NCI-H524 (cell line): ENCODE results near the gene RTTN.
"Not testable (repeated sequence)": the region's sequence is repeated elsewhere in the genome, so short reads cannot be mapped to it uniquely, and the experiment has no call there.

ENCODE experiments used
- DNase-seq, 2 experiments: peaks; one replicate each; lab custom pipeline; 2025; lab: John Stamatoyannopoulos, UW

Gene RTTN

GRCh38 chr18:70205421-70206397 is at the start of gene RTTN:
Gene RTTN, minus strand, starts transcription at chr18:70205687. Its CDS starts 29 bp downstream, at chr18:70205658.
- peak; percentile 87 to 90 for DNase-seq

GRCh38 chr18:70250781-70251180 is 45.3 kb upstream of the RTTN start:
- DNase-seq, result no peak

- DNase-seq, result not testable (repeated sequence)
Observed at GRCh38 chr18:70249861-70250260, 44.4 kb upstream of the RTTN start.

- DNase-seq, result no peak
Observed at GRCh38 chr18:70249118-70249517, 43.6 kb upstream of the RTTN start.

GRCh38 chr18:70246061-70246466 is 40.6 kb upstream of the RTTN start:
- peak in 1 of 2 experiments; percentile 4 for DNase-seq

GRCh38 chr18:70243131-70243929 is 37.8 kb upstream of the RTTN start:
- DNase-seq, result no peak

GRCh38 chr18:70236921-70237320 is 31.4 kb upstream of the RTTN start:
- DNase-seq, result not testable (repeated sequence)

- DNase-seq, result no peak
Observed at GRCh38 chr18:70235478-70235877, 30.0 kb upstream of the RTTN start.

- DNase-seq, result no peak
Observed at GRCh38 chr18:70234667-70235459, 29.4 kb upstream of the RTTN start.

- DNase-seq, result no peak
Observed at GRCh38 chr18:70233974-70234373, 28.5 kb upstream of the RTTN start.

- no peak for DNase-seq
Observed at GRCh38 chr18:70232261-70232660, 26.8 kb upstream of the RTTN start.

- no peak for DNase-seq
Observed at GRCh38 chr18:70229639-70230038, 24.2 kb upstream of the RTTN start.

GRCh38 chr18:70228536-70228935 is 23.0 kb upstream of the RTTN start:
- DNase-seq, result no peak

- no peak for DNase-seq
Observed at GRCh38 chr18:70227438-70227837, 22.0 kb upstream of the RTTN start.

- DNase-seq, result no peak
Observed at GRCh38 chr18:70221915-70222278, 16.4 kb upstream of the RTTN start.

GRCh38 chr18:70221156-70221914 is 15.8 kb upstream of the RTTN start:
- no peak for DNase-seq

GRCh38 chr18:70220628-70221027 is 15.1 kb upstream of the RTTN start:
- DNase-seq, result no peak

- DNase-seq, result no peak
Observed at GRCh38 chr18:70219688-70220087, 14.2 kb upstream of the RTTN start.

GRCh38 chr18:70216788-70217187 is 11.3 kb upstream of the RTTN start:
- no peak for DNase-seq

GRCh38 chr18:70207181-70207580 is 1.7 kb upstream of the RTTN start:
- no peak for DNase-seq

- peak; percentile 61 to 81 for DNase-seq
Observed at GRCh38 chr18:70200286-70200685, 5.2 kb downstream of the RTTN start.
